Sigmoid colon (tissue), 4 donors: ENCODE measurements around the gene LPCAT2.
A peak's percentile ranks its signal among the peaks of the same experiment; 100 is the strongest.

Source experiments
- EP300 ChIP-seq, 4 donors: sonication (generic); formaldehyde crosslinking; IDR thresholded peaks; one replicate each; pipeline ENCODE4 v1.6.1; 2017; ENCODE audit warnings: antibody characterized with exemption in 4 of 4
- POLR2A ChIP-seq, 2 donors: fragments of 450-650 bp; IDR thresholded peaks; one replicate each; pipeline ENCODE4 v1.6.1; 2016; ENCODE audit warnings: antibody characterized with exemption in 2 of 2, mild to moderate bottlenecking in 2 of 2, moderate library complexity in 2 of 2
- POLR2AphosphoS5 ChIP-seq, 4 donors: sonication (generic); formaldehyde crosslinking; IDR thresholded peaks; one replicate each; pipeline ENCODE4 v1.6.1; 2017; ENCODE audit warnings: antibody characterized with exemption in 4 of 4
- TF ChIP-seq, protein P1 (sequence below), 4 experiments: fragments of 450-650 bp in 3 of 4; fragments of 200-600 bp in 1 of 4; IDR thresholded peaks; one replicate each; pipeline ENCODE4 v1.5.1; 2016 to 2019; ENCODE audit warnings: antibody characterized with exemption in 4 of 4, mild to moderate bottlenecking in 3 of 4, moderate library complexity in 2 of 4

DNA sequence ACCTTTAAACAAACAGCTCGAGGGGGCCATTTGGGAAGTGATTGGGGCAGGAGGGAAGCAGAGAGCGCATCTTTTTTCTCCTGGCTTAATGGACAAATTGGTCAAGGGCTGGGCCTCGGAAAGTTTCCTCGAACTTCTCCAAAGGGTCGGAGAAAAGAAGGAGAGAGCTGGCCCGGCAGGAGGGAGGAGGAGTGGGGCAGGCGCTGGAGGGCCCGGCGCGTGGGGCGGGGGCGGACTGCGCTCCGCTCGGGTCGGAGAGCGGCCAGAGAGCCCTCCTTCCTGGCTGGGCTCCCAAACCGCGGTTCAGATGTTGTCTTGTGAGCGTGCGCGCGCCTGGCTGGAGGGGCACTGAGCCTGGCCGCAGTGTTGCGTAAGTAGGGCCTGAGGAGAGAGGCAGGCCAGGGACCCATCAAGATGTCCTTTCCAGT is 28.6 kb upstream of the LPCAT2 start:
- TF ChIP-seq POLR2A (IDR thresholded peaks at IDR 0.05) (no peak), EP300 (IDR thresholded peaks at IDR 0.05) (no peak), POLR2AphosphoS5 (IDR thresholded peaks at IDR 0.05) (peak; percentile 50 to 75 (median 67))
- TF ChIP-seq, protein P1, sequence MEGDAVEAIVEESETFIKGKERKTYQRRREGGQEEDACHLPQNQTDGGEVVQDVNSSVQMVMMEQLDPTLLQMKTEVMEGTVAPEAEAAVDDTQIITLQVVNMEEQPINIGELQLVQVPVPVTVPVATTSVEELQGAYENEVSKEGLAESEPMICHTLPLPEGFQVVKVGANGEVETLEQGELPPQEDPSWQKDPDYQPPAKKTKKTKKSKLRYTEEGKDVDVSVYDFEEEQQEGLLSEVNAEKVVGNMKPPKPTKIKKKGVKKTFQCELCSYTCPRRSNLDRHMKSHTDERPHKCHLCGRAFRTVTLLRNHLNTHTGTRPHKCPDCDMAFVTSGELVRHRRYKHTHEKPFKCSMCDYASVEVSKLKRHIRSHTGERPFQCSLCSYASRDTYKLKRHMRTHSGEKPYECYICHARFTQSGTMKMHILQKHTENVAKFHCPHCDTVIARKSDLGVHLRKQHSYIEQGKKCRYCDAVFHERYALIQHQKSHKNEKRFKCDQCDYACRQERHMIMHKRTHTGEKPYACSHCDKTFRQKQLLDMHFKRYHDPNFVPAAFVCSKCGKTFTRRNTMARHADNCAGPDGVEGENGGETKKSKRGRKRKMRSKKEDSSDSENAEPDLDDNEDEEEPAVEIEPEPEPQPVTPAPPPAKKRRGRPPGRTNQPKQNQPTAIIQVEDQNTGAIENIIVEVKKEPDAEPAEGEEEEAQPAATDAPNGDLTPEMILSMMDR (IDR thresholded peaks at IDR 0.05), result no peak
